Measurements from ENCODE around the gene AKR1E2. TPM values are rescaled to one million over a fixed set of nuclear protein-coding genes. Genes with fewer than 3 reads are reported as not detected.

AKR1E2 gene
- 10 to 100 TPM in 1 of 5 donors, 1 to 10 TPM in 3, not detected in 1; 2.3 to 16.7 (median 5.2) TPM for total RNA-seq
- polyA plus RNA-seq, result 1 to 10 TPM in 2 of 3 donors, not detected in 1; 1.9 to 2.1 TPM
- long read RNA-seq, donor 1, result 0 reads
- long read RNA-seq, donor 2, result 0 reads
- long read RNA-seq, donor 3, result 0 reads
- long read RNA-seq, donor 4, result 0 reads
- long read RNA-seq, donor 5, result 0 reads
- long read RNA-seq, donor 6, result 0 reads
- long read RNA-seq, donor 7, result 0 reads
- long read RNA-seq, donor 8, result 0 reads
- long read RNA-seq, donor 9, result 0 reads
- long read RNA-seq, donor 10, result 0 reads

DNA sequence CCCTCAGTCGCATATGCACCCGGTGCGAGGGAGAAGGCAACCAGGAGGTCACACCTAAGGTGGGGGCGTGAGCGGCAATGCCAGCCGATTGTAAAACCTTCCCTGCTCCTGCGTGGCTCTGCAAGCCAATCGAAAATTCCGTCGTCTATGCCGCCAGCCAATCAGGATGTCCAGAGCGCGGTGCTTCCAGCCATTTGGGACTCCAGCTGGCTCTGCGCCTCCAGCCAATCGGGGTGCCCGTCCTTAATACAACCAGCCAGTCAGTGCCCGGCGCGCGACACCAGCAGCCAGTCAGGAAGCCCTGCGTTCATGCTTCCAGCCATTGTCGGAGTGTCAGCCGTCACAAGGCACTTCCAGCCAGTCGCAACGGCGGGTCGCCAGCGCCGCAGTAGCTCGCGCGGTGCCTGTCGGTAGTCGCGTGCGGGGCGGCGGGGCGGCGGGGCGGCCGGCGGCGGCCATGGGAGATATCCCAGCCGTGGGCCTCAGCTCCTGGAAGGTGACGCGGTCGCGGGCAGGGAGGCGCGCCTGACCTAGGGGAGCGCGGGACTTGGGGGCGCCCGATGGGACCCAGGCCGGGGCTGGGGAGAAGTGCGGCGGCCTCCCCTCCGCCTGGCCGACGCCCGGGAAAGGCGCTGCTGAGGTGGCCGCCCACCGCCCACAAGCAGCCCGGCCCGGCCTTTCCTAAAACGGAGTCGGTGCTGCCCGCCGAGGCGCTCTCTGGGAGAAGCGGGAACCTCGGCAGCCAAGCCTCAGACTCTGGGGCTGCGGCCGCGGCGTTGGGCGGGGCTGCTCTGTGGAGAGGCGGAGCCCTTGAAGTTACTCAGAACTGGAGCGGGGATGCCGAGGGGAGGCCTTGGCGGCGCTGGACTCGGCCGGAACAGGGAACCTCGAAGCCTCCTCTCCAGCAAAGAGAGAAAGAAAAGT lies at the start of gene AKR1E2:
Gene AKR1E2 (plus strand): TSS at position 340 of the 924 bp plus-strand sequence. CDS start 118 bp downstream, at position 458.
- H3K4me3 ChIP-seq, result peak within 1 kb of the TSS; percentile 49 to 63 (median 54)
- DNase-seq, result peak; percentile 84 to 95
- intact Hi-C loops (cut with DNase I; ENCODE audit: low total_unique reads), result no loop called here
- H3K4me1 ChIP-seq, result peaks cover 8 to 31% (median 16%) of the 10 kb centered on the region in 4 donors
- peak within 1 kb of the TSS; percentile 75 to 92 (median 88) for H3K27ac ChIP-seq
- peaks cover 0 to 5% (median 0%) of the 10 kb centered on the region in 4 donors for H3K36me3 ChIP-seq
- no peaks in the 10 kb centered on the region for H3K9me3 ChIP-seq
- 13 to 28% (median 16%) methylated on average over 25 to 87 of the region's 87 CpGs for WGBS, 5 donors
- H3K27me3 ChIP-seq, result peaks cover 0 to 7% (median 0%) of the 10 kb centered on the region in 3 donors
- no peak for TF ChIP-seq POLR2A (IDR thresholded peaks at IDR 0.05)
- TF ChIP-seq EP300 (IDR thresholded peaks at IDR 0.05), result no peak
- TF ChIP-seq, protein P1, sequence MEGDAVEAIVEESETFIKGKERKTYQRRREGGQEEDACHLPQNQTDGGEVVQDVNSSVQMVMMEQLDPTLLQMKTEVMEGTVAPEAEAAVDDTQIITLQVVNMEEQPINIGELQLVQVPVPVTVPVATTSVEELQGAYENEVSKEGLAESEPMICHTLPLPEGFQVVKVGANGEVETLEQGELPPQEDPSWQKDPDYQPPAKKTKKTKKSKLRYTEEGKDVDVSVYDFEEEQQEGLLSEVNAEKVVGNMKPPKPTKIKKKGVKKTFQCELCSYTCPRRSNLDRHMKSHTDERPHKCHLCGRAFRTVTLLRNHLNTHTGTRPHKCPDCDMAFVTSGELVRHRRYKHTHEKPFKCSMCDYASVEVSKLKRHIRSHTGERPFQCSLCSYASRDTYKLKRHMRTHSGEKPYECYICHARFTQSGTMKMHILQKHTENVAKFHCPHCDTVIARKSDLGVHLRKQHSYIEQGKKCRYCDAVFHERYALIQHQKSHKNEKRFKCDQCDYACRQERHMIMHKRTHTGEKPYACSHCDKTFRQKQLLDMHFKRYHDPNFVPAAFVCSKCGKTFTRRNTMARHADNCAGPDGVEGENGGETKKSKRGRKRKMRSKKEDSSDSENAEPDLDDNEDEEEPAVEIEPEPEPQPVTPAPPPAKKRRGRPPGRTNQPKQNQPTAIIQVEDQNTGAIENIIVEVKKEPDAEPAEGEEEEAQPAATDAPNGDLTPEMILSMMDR (IDR thresholded peaks at IDR 0.05), result no peak
- TF ChIP-seq POLR2AphosphoS5 (IDR thresholded peaks at IDR 0.05), result peak; percentile 28 to 75 (median 41)

- WGBS, 5 donors, result 77 to 83% (median 82%) methylated on average over 2 of the region's 2 CpGs
- TF ChIP-seq POLR2AphosphoS5 (IDR thresholded peaks at IDR 0.05) (no peak), EP300 (IDR thresholded peaks at IDR 0.05) (no peak), POLR2A (IDR thresholded peaks at IDR 0.05) (no peak)
- TF ChIP-seq, protein P1 (IDR thresholded peaks at IDR 0.05), result no peak
- Histone ChIP-seq H3K27me3 (no peaks in the 10 kb centered on the region), H3K36me3 (no peaks in the 10 kb centered on the region), H3K4me3 (no peak overlapping the region), H3K9me3 (no peaks in the 10 kb centered on the region), H3K27ac (no peak overlapping the region), H3K4me1 (peaks cover 0 to 6% (median 0%) of the 10 kb centered on the region in 4 donors)
- intact Hi-C loops (cut with DNase I; ENCODE audit: low total_unique reads), result no loop called here
- DNase-seq, result no peak
Measured at GRCh38 chr10:4776234-4776638, 49.8 kb upstream of the AKR1E2 start.

DNA sequence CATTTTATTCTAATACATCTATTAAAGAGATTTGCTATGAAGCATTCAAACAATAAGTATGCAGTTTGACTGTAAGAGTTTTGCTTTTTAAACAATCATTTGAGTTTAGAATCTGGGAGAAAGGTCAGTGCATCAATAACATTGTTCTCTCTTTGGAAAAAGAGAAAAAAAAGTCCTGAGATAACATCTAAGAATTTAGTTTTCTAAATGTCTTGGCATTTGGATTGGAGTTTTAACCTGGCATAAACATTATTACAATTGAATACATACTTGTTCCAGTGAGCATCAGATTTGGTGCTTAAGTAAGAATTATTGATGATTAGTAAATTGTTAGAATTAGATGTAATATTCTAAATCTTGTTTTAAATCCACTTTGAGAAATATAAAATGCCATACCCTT lies 47.2 kb upstream of the AKR1E2 start:
- no peak overlapping the region for H3K27ac ChIP-seq
- no peak overlapping the region for H3K4me3 ChIP-seq
- H3K36me3 ChIP-seq, result no peaks in the 10 kb centered on the region
- H3K9me3 ChIP-seq, result no peaks in the 10 kb centered on the region
- TF ChIP-seq POLR2A (IDR thresholded peaks at IDR 0.05), result no peak
- TF ChIP-seq, protein P1 (IDR thresholded peaks at IDR 0.05), result no peak
- TF ChIP-seq EP300 (IDR thresholded peaks at IDR 0.05), result no peak
- TF ChIP-seq POLR2AphosphoS5 (IDR thresholded peaks at IDR 0.05), result no peak
- H3K27me3 ChIP-seq, result no peaks in the 10 kb centered on the region
- DNase-seq, result no peak
- no peaks in the 10 kb centered on the region for H3K4me1 ChIP-seq
- intact Hi-C loops (cut with DNase I; ENCODE audit: low total_unique reads), result no loop called here

DNA sequence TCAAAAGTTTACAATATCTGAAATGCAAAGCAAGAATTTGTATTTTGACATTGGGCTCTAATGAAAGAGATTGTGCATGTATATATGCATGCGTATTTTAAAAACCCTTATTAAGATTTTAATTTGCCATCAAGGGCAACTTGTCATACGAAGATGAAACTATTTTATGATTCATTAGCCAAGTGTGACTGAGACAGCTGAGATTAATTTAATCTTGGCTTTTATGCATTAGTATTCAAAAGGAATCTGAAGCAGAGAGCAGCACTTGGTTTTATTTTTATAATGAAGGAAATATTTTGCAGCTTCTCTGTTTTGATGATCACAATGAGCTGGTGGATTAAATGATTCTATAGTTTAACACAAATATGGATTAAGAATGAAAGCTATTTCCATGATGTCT lies 45.9 kb upstream of the AKR1E2 start:
- Histone ChIP-seq H3K4me1 (no peaks in the 10 kb centered on the region), H3K4me3 (no peak overlapping the region), H3K27ac (no peak overlapping the region), H3K36me3 (no peaks in the 10 kb centered on the region), H3K9me3 (no peaks in the 10 kb centered on the region), H3K27me3 (no peaks in the 10 kb centered on the region)
- WGBS, 5 donors, result 69 to 87% (median 75%) methylated on average over 2 of the region's 2 CpGs
- intact Hi-C loops (cut with DNase I; ENCODE audit: low total_unique reads), result no loop called here
- no peak for DNase-seq
- TF ChIP-seq EP300 (IDR thresholded peaks at IDR 0.05) (no peak), POLR2AphosphoS5 (IDR thresholded peaks at IDR 0.05) (no peak), POLR2A (IDR thresholded peaks at IDR 0.05) (no peak)
- TF ChIP-seq, protein P1 (IDR thresholded peaks at IDR 0.05), result no peak

All from stomach (tissue), 19 donors.